ENCODE measurements around the gene LSM14B.
"Not testable (repeated sequence)": the region's sequence is repeated elsewhere in the genome, so short reads cannot be mapped to it uniquely, and the experiment has no call there.

The LSM14B gene

GRCh38 chr20:62147528-62147927, 25.3 kb downstream of the LSM14B start:
- no peak for DNase-seq

GRCh38 chr20:62148383-62148782, 26.1 kb downstream of the LSM14B start:
- DNase-seq, result not testable (repeated sequence)

- no peak for DNase-seq
Observed at GRCh38 chr20:62148908-62149314, 26.6 kb downstream of the LSM14B start.

GRCh38 chr20:62149532-62150309, 27.4 kb downstream of the LSM14B start:
- no peak for DNase-seq

- no peak for DNase-seq
Observed at GRCh38 chr20:62150310-62150575, 28.0 kb downstream of the LSM14B start.

- DNase-seq, result no peak
Observed at GRCh38 chr20:62151225-62151624, 28.9 kb downstream of the LSM14B start.

- no peak for DNase-seq
Observed at GRCh38 chr20:62151835-62152364, 29.6 kb downstream of the LSM14B start.

- no peak for DNase-seq
Observed at GRCh38 chr20:62155428-62156253, 33.4 kb downstream of the LSM14B start.

GRCh38 chr20:62156254-62156556, 33.9 kb downstream of the LSM14B start:
- DNase-seq, result no peak

GRCh38 chr20:62156592-62157386, 34.5 kb downstream of the LSM14B start:
- DNase-seq, result no peak

GRCh38 chr20:62157387-62158087, 35.3 kb downstream of the LSM14B start:
- DNase-seq, result no peak

- DNase-seq, result no peak
Observed at GRCh38 chr20:62158088-62158400, 35.8 kb downstream of the LSM14B start.

- no peak for DNase-seq
Observed at GRCh38 chr20:62158541-62158940, 36.3 kb downstream of the LSM14B start.

GRCh38 chr20:62159052-62159451, 36.8 kb downstream of the LSM14B start:
- no peak for DNase-seq

- DNase-seq, result no peak
Observed at GRCh38 chr20:62159839-62160238, 37.6 kb downstream of the LSM14B start.

GRCh38 chr20:62160253-62160652, 38.0 kb downstream of the LSM14B start:
- DNase-seq, result no peak

- DNase-seq, result no peak
Observed at GRCh38 chr20:62160876-62161275, 38.6 kb downstream of the LSM14B start.

- no peak for DNase-seq
Observed at GRCh38 chr20:62161347-62161746, 39.1 kb downstream of the LSM14B start.

- no peak for DNase-seq
Observed at GRCh38 chr20:62162765-62163484, 40.6 kb downstream of the LSM14B start.

GRCh38 chr20:62163485-62163865, 41.2 kb downstream of the LSM14B start:
- no peak for DNase-seq

- DNase-seq, result no peak
Observed at GRCh38 chr20:62163986-62164762, 41.9 kb downstream of the LSM14B start.
